Measurements from ENCODE around the gene GKN2.

The GKN2 gene

GRCh38 chr2:68952887-68953521 is at the start of gene GKN2:
GKN2 (minus strand) TSS chr2:68952893; CDS start chr2:68952861, 32 bp downstream.
- no peak for DNase-seq

GRCh38 chr2:69001879-69002278 is 49.2 kb upstream of the GKN2 start:
- DNase-seq, result no peak

- DNase-seq, result no peak
Observed at GRCh38 chr2:68997401-68997800, 44.7 kb upstream of the GKN2 start.

GRCh38 chr2:68995916-68996315 is 43.2 kb upstream of the GKN2 start:
- no peak for DNase-seq

- DNase-seq, result no peak
Observed at GRCh38 chr2:68994864-68995263, 42.2 kb upstream of the GKN2 start.

GRCh38 chr2:68993660-68994059 is 41.0 kb upstream of the GKN2 start:
- DNase-seq, result no peak

GRCh38 chr2:68992933-68993332 is 40.2 kb upstream of the GKN2 start:
- DNase-seq, result no peak

- DNase-seq, result no peak
Observed at GRCh38 chr2:68992341-68992740, 39.6 kb upstream of the GKN2 start.

- DNase-seq, result no peak
Observed at GRCh38 chr2:68989035-68989434, 36.3 kb upstream of the GKN2 start.

- no peak for DNase-seq
Observed at GRCh38 chr2:68987021-68987503, 34.4 kb upstream of the GKN2 start.

- DNase-seq, result no peak
Observed at GRCh38 chr2:68980956-68981355, 28.3 kb upstream of the GKN2 start.

- no peak for DNase-seq
Observed at GRCh38 chr2:68978098-68978497, 25.4 kb upstream of the GKN2 start.

- DNase-seq, result no peak
Observed at GRCh38 chr2:68977453-68977852, 24.8 kb upstream of the GKN2 start.

GRCh38 chr2:68975844-68976243 is 23.2 kb upstream of the GKN2 start:
- DNase-seq, result no peak

- DNase-seq, result no peak
Observed at GRCh38 chr2:68974946-68975665, 22.4 kb upstream of the GKN2 start.

- DNase-seq, result no peak
Observed at GRCh38 chr2:68974251-68974650, 21.6 kb upstream of the GKN2 start, which contains the start of gene GKN1. GKN1 (plus strand) TSS chr2:68974636; CDS start chr2:68974678, 42 bp downstream.

GRCh38 chr2:68971591-68972231 is 19.0 kb upstream of the GKN2 start:
- DNase-seq, result no peak

- DNase-seq, result no peak
Observed at GRCh38 chr2:68970566-68971265, 18.0 kb upstream of the GKN2 start.

GRCh38 chr2:68969736-68970490 is 17.2 kb upstream of the GKN2 start:
- no peak for DNase-seq

- no peak for DNase-seq
Observed at GRCh38 chr2:68968221-68968620, 15.5 kb upstream of the GKN2 start.

GRCh38 chr2:68964282-68964681 is 11.6 kb upstream of the GKN2 start:
- no peak for DNase-seq

GRCh38 chr2:68961380-68961779 is 8.7 kb upstream of the GKN2 start:
- DNase-seq, result no peak

- no peak for DNase-seq
Observed at GRCh38 chr2:68959001-68959400, 6.3 kb upstream of the GKN2 start.
